BJ (cell line): ENCODE data around the gene PROC. TPM values are rescaled to one million over a fixed set of nuclear protein-coding genes. Genes with fewer than 3 reads are reported as not detected.
"Not testable (repeated sequence)": the region's sequence is repeated elsewhere in the genome, so short reads cannot be mapped to it uniquely, and the experiment has no call there.

Experiments used
- CTCF ChIA-PET: fragments of 350-600 bp; formaldehyde crosslinking; extraction: SDS; loops from one replicate; lab custom pipeline; 2021; ENCODE audit warnings: antibody characterized with exemption, inconsistent platforms; lab: Yijun Ruan, JAX
- POLR2A ChIA-PET: fragments of 300-600 bp; sonication (Branson Sonifier 250); formaldehyde crosslinking; extraction: SDS; loops from one replicate; lab custom pipeline; 2021; ENCODE audit warnings: antibody characterized with exemption; lab: Charles Lee
- DNase-seq: peaks from one replicate; pipeline ENCODE4 v3.0.0-alpha.2; 2011; ENCODE audit warnings: low read depth
- H3K27me3 ChIP-seq: 2 replicates; pipeline ENCODE4 v1.6.0; 2011; ENCODE audit warnings: low read length; ENCODE audit not compliant: control insufficient read depth, insufficient read depth
- H3K36me3 ChIP-seq: 2 replicates; pipeline ENCODE4 v1.5.1; 2011; ENCODE audit warnings: low read length; ENCODE audit not compliant: control insufficient read depth, insufficient read depth
- H3K4me3 ChIP-seq: 2 replicates; pipeline ENCODE4 v1.5.1; 2011; ENCODE audit warnings: low read depth, mild to moderate bottlenecking, control low read depth, low read length
- polyA plus RNA-seq: library from polyadenylated mRNA; depleted of rRNA; stranded (reverse); fragments of >200 nt; gene quantifications from 2 replicates; pipeline ENCODE4 v1.2.3, GENCODE V29; 2011
- TF ChIP-seq, protein P1 (sequence below): IDR thresholded peaks from 2 replicates; pipeline ENCODE4 v1.5.1; 2011; ENCODE audit warnings: low read depth, mild to moderate bottlenecking, control low read depth, inconsistent platforms, low read length, moderate library complexity; ENCODE audit not compliant: insufficient read depth

PROC gene
- polyA plus RNA-seq, 1 experiment = 0.11 TPM

DNA sequence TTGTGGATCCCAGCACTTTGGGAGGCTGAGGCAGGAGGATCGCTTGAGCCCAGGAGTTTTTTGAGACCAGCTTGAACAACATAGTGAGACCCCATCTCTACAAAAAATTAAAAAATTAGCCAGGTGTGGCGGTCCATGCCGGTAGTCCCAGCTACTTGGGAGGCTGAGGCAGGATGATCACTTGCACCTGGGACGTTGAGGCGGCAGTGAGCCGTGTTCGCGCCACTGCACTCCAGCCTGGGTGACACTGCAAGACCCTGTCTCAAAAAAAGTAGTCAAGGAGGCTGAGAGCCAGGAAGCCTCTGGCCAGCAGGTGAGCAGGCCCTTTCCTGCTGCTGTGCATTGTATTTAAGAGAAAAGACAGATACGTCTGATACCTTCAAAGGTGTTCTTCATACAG is 11.1 kb upstream of the PROC start:
- TF ChIP-seq, protein P1, sequence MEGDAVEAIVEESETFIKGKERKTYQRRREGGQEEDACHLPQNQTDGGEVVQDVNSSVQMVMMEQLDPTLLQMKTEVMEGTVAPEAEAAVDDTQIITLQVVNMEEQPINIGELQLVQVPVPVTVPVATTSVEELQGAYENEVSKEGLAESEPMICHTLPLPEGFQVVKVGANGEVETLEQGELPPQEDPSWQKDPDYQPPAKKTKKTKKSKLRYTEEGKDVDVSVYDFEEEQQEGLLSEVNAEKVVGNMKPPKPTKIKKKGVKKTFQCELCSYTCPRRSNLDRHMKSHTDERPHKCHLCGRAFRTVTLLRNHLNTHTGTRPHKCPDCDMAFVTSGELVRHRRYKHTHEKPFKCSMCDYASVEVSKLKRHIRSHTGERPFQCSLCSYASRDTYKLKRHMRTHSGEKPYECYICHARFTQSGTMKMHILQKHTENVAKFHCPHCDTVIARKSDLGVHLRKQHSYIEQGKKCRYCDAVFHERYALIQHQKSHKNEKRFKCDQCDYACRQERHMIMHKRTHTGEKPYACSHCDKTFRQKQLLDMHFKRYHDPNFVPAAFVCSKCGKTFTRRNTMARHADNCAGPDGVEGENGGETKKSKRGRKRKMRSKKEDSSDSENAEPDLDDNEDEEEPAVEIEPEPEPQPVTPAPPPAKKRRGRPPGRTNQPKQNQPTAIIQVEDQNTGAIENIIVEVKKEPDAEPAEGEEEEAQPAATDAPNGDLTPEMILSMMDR = no peak
- ChIA-PET POLR2A (interaction anchor here (0.6 kb wide), 1 partner anchor 10 kb away, joined by 7 read pairs; no protein-coding TSS in a partner anchor), CTCF (interaction anchor here (1.2 to 1.6 kb wide), 2 partner anchors 12 to 19 kb away, joined by 3 to 4 read pairs; partner anchors contain the start of gene MAP3K2)
- no peak for DNase-seq
- Histone ChIP-seq H3K27me3 (no peaks in the 10 kb centered on the region), H3K4me3 (no peak overlapping the region), H3K36me3 (no peaks in the 10 kb centered on the region)

DNA sequence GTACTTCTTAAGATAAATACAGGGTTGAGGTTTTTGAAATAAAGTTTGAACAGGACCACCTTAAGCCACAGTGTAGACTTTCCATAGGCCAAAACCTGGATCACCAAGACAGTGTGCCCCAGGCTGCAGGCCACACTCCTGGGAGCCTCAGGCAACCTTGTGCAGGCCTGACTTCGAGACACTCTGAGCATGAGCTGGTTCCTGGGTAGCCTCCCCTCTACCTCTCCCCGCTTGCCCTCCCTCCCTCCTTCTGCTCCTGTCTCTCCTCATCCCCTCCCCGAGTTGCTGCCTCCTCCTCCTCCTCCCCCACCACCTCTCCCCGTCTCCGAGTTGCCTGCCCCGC is 10.6 kb upstream of the PROC start:
- TF ChIP-seq, protein P1 = no peak
- H3K36me3 ChIP-seq = no peaks in the 10 kb centered on the region
- H3K4me3 ChIP-seq = no peak overlapping the region
- POLR2A ChIA-PET = no interaction called here
- CTCF ChIA-PET = interaction anchor here (1.2 to 1.6 kb wide), 2 partner anchors 12 to 19 kb away, joined by 3 to 4 read pairs; partner anchors contain the start of gene MAP3K2
- DNase-seq = no peak
- no peaks in the 10 kb centered on the region for H3K27me3 ChIP-seq

DNA sequence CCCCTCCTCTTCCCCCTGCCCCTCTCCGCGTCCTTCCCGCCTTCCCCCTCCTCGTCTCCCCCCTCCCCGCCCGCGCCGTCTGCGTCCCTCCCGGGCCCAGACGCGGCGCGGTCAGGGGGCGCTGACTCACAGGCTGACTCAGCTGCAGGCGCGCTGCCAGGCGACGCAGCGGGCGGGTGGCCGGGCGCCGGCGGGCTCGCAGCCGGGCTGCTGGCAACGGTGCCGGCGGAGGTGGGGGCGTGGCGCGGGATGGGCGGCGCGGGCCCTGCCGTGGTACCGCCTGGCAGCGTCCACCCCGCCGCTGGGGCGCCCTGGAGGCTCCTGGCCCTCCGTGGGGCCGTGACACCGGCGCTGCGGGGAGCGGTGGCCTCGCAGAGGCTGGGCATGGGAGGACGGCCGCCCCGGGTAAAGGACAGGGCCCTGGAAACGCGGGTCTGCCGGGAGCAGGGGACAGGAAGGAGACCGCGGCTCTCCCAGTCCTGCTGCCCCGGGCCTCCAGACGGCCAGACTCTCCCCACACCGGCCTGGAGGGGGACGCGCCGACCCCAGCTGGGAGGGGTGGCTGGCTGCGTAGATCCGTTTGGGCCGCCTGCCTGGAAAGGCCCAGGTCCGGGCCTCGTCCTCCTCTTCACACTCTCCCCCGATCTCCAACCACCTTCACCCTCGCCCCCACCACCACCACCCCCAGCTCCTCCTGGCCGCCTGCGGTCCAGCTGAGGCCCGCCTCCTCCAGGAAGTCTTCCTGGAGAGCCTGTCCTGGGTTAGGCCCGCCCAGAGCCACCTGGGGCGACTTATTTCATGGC is 10.0 kb upstream of the PROC start:
- no peaks in the 10 kb centered on the region for H3K27me3 ChIP-seq
- no peaks in the 10 kb centered on the region for H3K36me3 ChIP-seq
- CTCF ChIA-PET = interaction anchor here (0.6 to 1.6 kb wide), 3 partner anchors 11 to 99 kb away, joined by 3 to 4 read pairs (median 3); partner anchors contain the start of gene MAP3K2
- H3K4me3 ChIP-seq = peak overlapping the region; percentile 37
- POLR2A ChIA-PET = no interaction called here
- peak; percentile 37 for DNase-seq
- TF ChIP-seq, protein P1 = no peak

DNA sequence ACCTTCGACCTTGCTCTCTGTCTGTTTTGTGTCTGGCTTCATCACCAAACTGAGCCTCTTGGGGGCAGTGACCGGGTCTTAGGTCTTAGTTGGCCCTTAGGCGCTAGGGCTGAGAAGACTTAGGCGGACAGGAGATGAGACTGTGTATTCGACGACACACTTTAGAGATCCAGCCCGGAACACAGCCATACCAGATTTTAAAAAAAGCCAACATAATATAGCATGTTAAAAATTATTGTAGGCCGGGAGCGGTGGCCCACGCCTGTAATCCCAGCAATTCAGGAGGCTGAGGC is 9.5 kb upstream of the PROC start:
- DNase-seq = no peak
- Histone ChIP-seq H3K4me3 (no peak overlapping the region; the same call in 1 of the 2 replicates), H3K36me3 (no peaks in the 10 kb centered on the region), H3K27me3 (no peaks in the 10 kb centered on the region)
- TF ChIP-seq, protein P1 = no peak
- ChIA-PET POLR2A (no interaction called here), CTCF (interaction anchor here (0.6 kb wide), 1 partner anchor 99 kb away, joined by 3 read pairs; no protein-coding TSS in a partner anchor)

DNA sequence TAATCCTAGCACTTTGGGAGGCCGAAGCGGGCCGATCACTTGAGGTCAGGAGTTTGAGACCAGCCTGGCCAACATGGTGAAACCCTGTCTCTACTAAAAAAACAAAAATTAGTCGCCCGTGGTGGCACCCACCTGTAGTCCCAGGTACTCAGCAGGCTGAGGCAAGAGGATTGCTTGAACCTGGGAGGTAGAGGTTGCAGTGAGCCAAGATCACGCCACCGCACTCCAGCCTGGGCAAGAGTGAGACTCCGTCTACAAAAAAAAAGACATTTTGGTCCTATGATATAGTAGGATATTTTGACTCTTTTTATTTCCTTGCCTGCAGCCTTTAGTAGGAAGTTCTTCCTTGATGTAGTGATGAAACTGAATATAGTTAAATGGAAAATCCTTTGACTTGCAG is 8.5 kb upstream of the PROC start:
- POLR2A ChIA-PET, H3K4me3 ChIP-seq, H3K36me3 ChIP-seq, H3K27me3 ChIP-seq, DNase-seq: not testable (repeated sequence)
- CTCF ChIA-PET = interaction anchor here (0.7 to 1.1 kb wide), 2 partner anchors 31 to 85 kb away, joined by 4 to 6 read pairs; no protein-coding TSS in a partner anchor
